GM18511 (cell line): ENCODE results near the gene AOC1.

Experiments
- ATAC-seq: cut with Tn5 transposase; IDR thresholded peaks from one replicate; pipeline ENCODE4 v1.9.1; 2021; ENCODE audit warnings: mild to moderate bottlenecking, moderate library complexity; ENCODE audit not compliant: unreplicated experiment

The AOC1 gene

GRCh38 chr7:150857276-150858055, 5.1 kb downstream of the AOC1 start:
- no peak for ATAC-seq

- no peak for ATAC-seq
Observed at GRCh38 chr7:150858236-150859197, 6.2 kb downstream of the AOC1 start.

GRCh38 chr7:150860291-150860977, 8.1 kb downstream of the AOC1 start:
- no peak for ATAC-seq

- no peak for ATAC-seq
Observed at GRCh38 chr7:150860978-150861295, 8.6 kb downstream of the AOC1 start.

GRCh38 chr7:150862356-150862755, 10.0 kb downstream of the AOC1 start:
- no peak for ATAC-seq

- ATAC-seq = no peak
Observed at GRCh38 chr7:150863946-150864345, 11.6 kb downstream of the AOC1 start.

- no peak for ATAC-seq
Observed at GRCh38 chr7:150866932-150867564, 14.7 kb downstream of the AOC1 start.

- ATAC-seq = no peak
Observed at GRCh38 chr7:150867605-150868004, 15.3 kb downstream of the AOC1 start.

- no peak for ATAC-seq
Observed at GRCh38 chr7:150869467-150869866, 17.1 kb downstream of the AOC1 start.

GRCh38 chr7:150871601-150872000, 19.3 kb downstream of the AOC1 start:
- ATAC-seq = no peak

- ATAC-seq = no peak
Observed at GRCh38 chr7:150874401-150875198, 22.3 kb downstream of the AOC1 start.

GRCh38 chr7:150875791-150876190, 23.5 kb downstream of the AOC1 start:
- no peak for ATAC-seq

GRCh38 chr7:150876817-150877526, 24.7 kb downstream of the AOC1 start:
- ATAC-seq = no peak

- no peak for ATAC-seq
Observed at GRCh38 chr7:150877536-150877935, 25.2 kb downstream of the AOC1 start.

- ATAC-seq = no peak
Observed at GRCh38 chr7:150879345-150879744, 27.0 kb downstream of the AOC1 start.

- ATAC-seq = no peak
Observed at GRCh38 chr7:150881189-150881588, 28.9 kb downstream of the AOC1 start.

GRCh38 chr7:150890853-150891584, 38.7 kb downstream of the AOC1 start:
- ATAC-seq = no peak

GRCh38 chr7:150891740-150892139, 39.4 kb downstream of the AOC1 start:
- no peak for ATAC-seq

GRCh38 chr7:150895809-150896208, 43.5 kb downstream of the AOC1 start:
- no peak for ATAC-seq
